ENCODE measurements around the gene KCTD7. TPM values are rescaled to one million over a fixed set of nuclear protein-coding genes. Genes with fewer than 3 reads are reported as not detected.
"Not testable (repeated sequence)": the region's sequence is repeated elsewhere in the genome, so short reads cannot be mapped to it uniquely, and the experiment has no call there.

KCTD7 gene
- total RNA-seq, 2 experiments from 2014 or later = 35.2 to 39.0 TPM

- Mint-ChIP-seq H3K27ac (no peak overlapping the region), H3K9me3 (no peaks in the 10 kb centered on the region), H3K36me3 (no peaks in the 10 kb centered on the region), H3K4me3 (no peak overlapping the region), H3K27me3 (no peaks in the 10 kb centered on the region), H3K4me1 (peaks cover 1% of the 10 kb centered on the region)
- POLR2A ChIA-PET = no interaction called here
- DNase-seq = no peak
- ATAC-seq (ENCODE audit: low read depth) = no peak
These were observed 39.4 kb downstream of the KCTD7 start for GRCh38 chr7:66668112-66668511.

GRCh38 chr7:66668677-66669076, 40.0 kb downstream of the KCTD7 start:
- ATAC-seq (ENCODE audit: low read depth) = no peak

GRCh38 chr7:66669088-66669487, 40.4 kb downstream of the KCTD7 start:
- POLR2A ChIA-PET = no interaction called here
- ATAC-seq (ENCODE audit: low read depth) = no peak
- Mint-ChIP-seq H3K4me1 (peaks cover 1% of the 10 kb centered on the region), H3K36me3 (no peaks in the 10 kb centered on the region), H3K27me3 (no peaks in the 10 kb centered on the region), H3K4me3 (no peak overlapping the region), H3K27ac (no peak overlapping the region), H3K9me3 (no peaks in the 10 kb centered on the region)
- DNase-seq = no peak

More at GRCh38 chr7:66668677-66669076, 40.0 kb downstream of the KCTD7 start:
- Mint-ChIP-seq H3K9me3 (no peaks in the 10 kb centered on the region), H3K4me3 (no peak overlapping the region), H3K36me3 (no peaks in the 10 kb centered on the region), H3K27ac (no peak overlapping the region), H3K4me1 (peaks cover 1% of the 10 kb centered on the region), H3K27me3 (no peaks in the 10 kb centered on the region)
- POLR2A ChIA-PET = no interaction called here
- DNase-seq = no peak

- POLR2A ChIA-PET = no interaction called here
- DNase-seq (no peak), ATAC-seq (ENCODE audit: low read depth) (no peak)
- Mint-ChIP-seq H3K9me3 (no peaks in the 10 kb centered on the region), H3K27me3 (no peaks in the 10 kb centered on the region), H3K4me1 (peaks cover 1% of the 10 kb centered on the region), H3K4me3 (no peak overlapping the region), H3K27ac (no peak overlapping the region), H3K36me3 (no peaks in the 10 kb centered on the region)
These were observed 40.8 kb downstream of the KCTD7 start for GRCh38 chr7:66669496-66669895.

GRCh38 chr7:66671034-66671433, 42.4 kb downstream of the KCTD7 start:
- Mint-ChIP-seq H3K4me1 (no peaks in the 10 kb centered on the region), H3K4me3 (no peak overlapping the region), H3K27ac (no peak overlapping the region), H3K36me3 (no peaks in the 10 kb centered on the region), H3K27me3 (no peaks in the 10 kb centered on the region), H3K9me3 (no peaks in the 10 kb centered on the region)
- ATAC-seq (ENCODE audit: low read depth) (no peak), DNase-seq (no peak)
- POLR2A ChIA-PET = no interaction called here

GRCh38 chr7:66671486-66671885, 42.8 kb downstream of the KCTD7 start:
- H3K27ac Mint-ChIP-seq; H3K27me3 Mint-ChIP-seq; POLR2A ChIA-PET; H3K4me1 Mint-ChIP-seq; H3K4me3 Mint-ChIP-seq; H3K9me3 Mint-ChIP-seq; ATAC-seq (ENCODE audit: low read depth); DNase-seq; H3K36me3 Mint-ChIP-seq: not testable (repeated sequence)

- H3K9me3 Mint-ChIP-seq; DNase-seq; H3K4me3 Mint-ChIP-seq; H3K27ac Mint-ChIP-seq; H3K36me3 Mint-ChIP-seq; H3K4me1 Mint-ChIP-seq; H3K27me3 Mint-ChIP-seq; ATAC-seq (ENCODE audit: low read depth); POLR2A ChIA-PET: not testable (repeated sequence)
These were observed 43.9 kb downstream of the KCTD7 start for GRCh38 chr7:66672432-66673123.

GRCh38 chr7:66673124-66673640, 44.5 kb downstream of the KCTD7 start:
- H3K27ac Mint-ChIP-seq; POLR2A ChIA-PET; H3K36me3 Mint-ChIP-seq; H3K4me1 Mint-ChIP-seq; DNase-seq; ATAC-seq (ENCODE audit: low read depth); H3K27me3 Mint-ChIP-seq; H3K4me3 Mint-ChIP-seq; H3K9me3 Mint-ChIP-seq: not testable (repeated sequence)

- Mint-ChIP-seq H3K4me3 (no peak overlapping the region), H3K9me3 (no peaks in the 10 kb centered on the region), H3K36me3 (peaks cover 5% of the 10 kb centered on the region), H3K27ac (peak overlapping the region; percentile 1), H3K4me1 (peaks cover 12% of the 10 kb centered on the region), H3K27me3 (no peaks in the 10 kb centered on the region)
- ATAC-seq (ENCODE audit: low read depth) (no peak), DNase-seq (no peak)
- POLR2A ChIA-PET = no interaction called here
These were observed 51.1 kb downstream of the KCTD7 start for GRCh38 chr7:66679633-66680244.

GRCh38 chr7:66681491-66682349, 53.0 kb downstream of the KCTD7 start:
- no peaks in the 10 kb centered on the region for H3K27me3 Mint-ChIP-seq
- DNase-seq = peak; percentile 98
- peaks cover 5% of the 10 kb centered on the region for H3K36me3 Mint-ChIP-seq
- peak overlapping the region; percentile 96 for H3K27ac Mint-ChIP-seq
- H3K9me3 Mint-ChIP-seq = no peaks in the 10 kb centered on the region
- H3K4me3 Mint-ChIP-seq = peak overlapping the region; percentile 88
- H3K4me1 Mint-ChIP-seq = peaks cover 15% of the 10 kb centered on the region
- peak; percentile 98 for ATAC-seq (ENCODE audit: low read depth)
- POLR2A ChIA-PET = interaction anchor here (0.7 to 1.2 kb wide), 4 partner anchors 51 to 87 kb away, joined by 3 to 7 read pairs (median 4); partner anchors contain the start of gene RABGEF1

- Mint-ChIP-seq H3K4me1 (peaks cover 15% of the 10 kb centered on the region), H3K9me3 (no peaks in the 10 kb centered on the region), H3K4me3 (peak overlapping the region; percentile 88), H3K27me3 (no peaks in the 10 kb centered on the region), H3K27ac (peak overlapping the region; percentile 70), H3K36me3 (peaks cover 8% of the 10 kb centered on the region)
- ATAC-seq (ENCODE audit: low read depth) (no peak), DNase-seq (no peak)
- POLR2A ChIA-PET = no interaction called here
These were observed 53.8 kb downstream of the KCTD7 start for GRCh38 chr7:66682350-66683093.

- ATAC-seq (ENCODE audit: low read depth); H3K36me3 Mint-ChIP-seq; DNase-seq; POLR2A ChIA-PET; H3K9me3 Mint-ChIP-seq; H3K27ac Mint-ChIP-seq; H3K27me3 Mint-ChIP-seq: not testable (repeated sequence)
- Mint-ChIP-seq H3K4me1 (peaks cover 15% of the 10 kb centered on the region), H3K4me3 (peak overlapping the region; percentile 88)
These were observed 54.6 kb downstream of the KCTD7 start for GRCh38 chr7:66683094-66683769.

GRCh38 chr7:66683770-66684123, 55.1 kb downstream of the KCTD7 start:
- Mint-ChIP-seq H3K4me3 (peak overlapping the region; percentile 15), H3K27ac (no peak overlapping the region), H3K4me1 (peaks cover 14% of the 10 kb centered on the region), H3K27me3 (no peaks in the 10 kb centered on the region), H3K36me3 (peaks cover 13% of the 10 kb centered on the region), H3K9me3 (peaks cover 6% of the 10 kb centered on the region)
- DNase-seq = no peak
- POLR2A ChIA-PET = no interaction called here
- ATAC-seq (ENCODE audit: low read depth) = no peak
